Measurements from ENCODE around the gene KASH5. TPM values are rescaled to one million over a fixed set of nuclear protein-coding genes. Genes with fewer than 3 reads are reported as not detected.

KASH5 gene
- total and polyA plus RNA-seq, 2 donors (not counting 1 experiment from before 2014, with no cell fraction given) = 0.67 to 0.74 TPM

- peak within 1 kb of the TSS; percentile 78 for H3K4me3 Mint-ChIP-seq
- peaks cover 87% of the 10 kb centered on the region for H3K27me3 Mint-ChIP-seq
- Histone ChIP-seq H3K9me3 (ENCODE audit: control extremely low read depth in 1 of 3, control insufficient read depth in 2 of 3, insufficient read depth in 1 of 3, low read length in 2 of 3) (peaks cover 0 to 45% (median 0%) of the 10 kb centered on the region in 3 donors), H3K27ac (ENCODE audit: low read length in 2 of 2) (no peak within 1 kb of the TSS), H3K79me2 (ENCODE audit: control insufficient read depth, insufficient read depth, low read length) (no peaks in the 10 kb centered on the region), H3K4me2 (replicated peaks; ENCODE audit: low read depth, low read length, poor library complexity, severe bottlenecking) (peak within 1 kb of the TSS; percentile 78), H2AFZ (ENCODE audit: insufficient read depth, low read depth, low read length, poor library complexity, severe bottlenecking) (peak within 1 kb of the TSS; percentile 38), H3K9ac (ENCODE audit: low read length) (peak within 1 kb of the TSS; percentile 38), H3K36me3 (replicated peaks in 1 of 2; ENCODE audit: control extremely low read depth in 1 of 2, control insufficient read depth in 1 of 2, extremely low read depth in 1 of 2, insufficient read depth in 2 of 2, low read length in 1 of 2) (no peaks in the 10 kb centered on the region), H4K20me1 (ENCODE audit: control insufficient read depth, insufficient read depth, low read length, poor library complexity, severe bottlenecking) (no peaks in the 10 kb centered on the region), H3K4me1 (ENCODE audit: control insufficient read depth in 2 of 2, insufficient read depth in 2 of 2, low read length in 2 of 2) (peaks cover 62 to 65% of the 10 kb centered on the region in 2 donors), H3K27me3 (replicated peaks in 1 of 4; ENCODE audit: control extremely low read depth in 1 of 4, control insufficient read depth in 3 of 4, insufficient read depth in 4 of 4, low read length in 3 of 4) (peaks cover 0 to 98% (median 84%) of the 10 kb centered on the region in 4 experiments), H3K4me3 (ENCODE audit: control extremely low read depth in 1 of 5, extremely low read depth in 1 of 5, insufficient read depth in 1 of 5, low read depth in 2 of 5, low read length in 4 of 5) (peak within 1 kb of the TSS in 4 of 5 experiments; percentile 3 to 38 (median 24))
- POLR2A ChIA-PET = interaction anchor here (1.0 kb wide), 1 partner anchor 15 kb away, joined by 3 read pairs; no protein-coding TSS in a partner anchor
- CTCF ChIA-PET = interaction anchor here (0.9 kb wide), 1 partner anchor 32 kb away, joined by 3 read pairs; no protein-coding TSS in a partner anchor
- TF ChIP-seq CTCF (IDR thresholded peaks at IDR 0.05) = no peak
- TF ChIP-seq EZH2 (IDR thresholded peaks at IDR 0.05; ENCODE audit: borderline replicate concordance, insufficient read depth, low read depth, low read length, poor library complexity, severe bottlenecking) = no peak
- no peaks in the 10 kb centered on the region for H3K9me3 Mint-ChIP-seq (ENCODE audit: insufficient read depth)
- intact Hi-C loops (cut with micrococcal nuclease) = no loop called here
- DNase-seq (no peak), ATAC-seq (ENCODE audit: low read depth) (no peak)
- 10% methylated on average over 40 of the region's 42 CpGs for WGBS (ENCODE audit: insufficient coverage)
- peaks cover 63% of the 10 kb centered on the region for H3K4me1 Mint-ChIP-seq
- peak within 1 kb of the TSS; percentile 37 for H3K27ac Mint-ChIP-seq
Observed at GRCh38 chr19:49423071-49423984, 35.3 kb downstream of the KASH5 start, which contains the start of gene PTH2. PTH2 (minus strand) TSS chr19:49423441; CDS start chr19:49423339, 102 bp downstream.

Data from B cell (primary cell).